NCI-H146 treated with DMSO at 0.1 percent for 48 hours (cell line): ENCODE measurements around the gene LCA5L.

Experiments used
- DNase-seq: peaks from one replicate; lab custom pipeline; 2025; ENCODE audit not compliant: unreplicated experiment; lab: John Stamatoyannopoulos, UW

LCA5L gene

DNA sequence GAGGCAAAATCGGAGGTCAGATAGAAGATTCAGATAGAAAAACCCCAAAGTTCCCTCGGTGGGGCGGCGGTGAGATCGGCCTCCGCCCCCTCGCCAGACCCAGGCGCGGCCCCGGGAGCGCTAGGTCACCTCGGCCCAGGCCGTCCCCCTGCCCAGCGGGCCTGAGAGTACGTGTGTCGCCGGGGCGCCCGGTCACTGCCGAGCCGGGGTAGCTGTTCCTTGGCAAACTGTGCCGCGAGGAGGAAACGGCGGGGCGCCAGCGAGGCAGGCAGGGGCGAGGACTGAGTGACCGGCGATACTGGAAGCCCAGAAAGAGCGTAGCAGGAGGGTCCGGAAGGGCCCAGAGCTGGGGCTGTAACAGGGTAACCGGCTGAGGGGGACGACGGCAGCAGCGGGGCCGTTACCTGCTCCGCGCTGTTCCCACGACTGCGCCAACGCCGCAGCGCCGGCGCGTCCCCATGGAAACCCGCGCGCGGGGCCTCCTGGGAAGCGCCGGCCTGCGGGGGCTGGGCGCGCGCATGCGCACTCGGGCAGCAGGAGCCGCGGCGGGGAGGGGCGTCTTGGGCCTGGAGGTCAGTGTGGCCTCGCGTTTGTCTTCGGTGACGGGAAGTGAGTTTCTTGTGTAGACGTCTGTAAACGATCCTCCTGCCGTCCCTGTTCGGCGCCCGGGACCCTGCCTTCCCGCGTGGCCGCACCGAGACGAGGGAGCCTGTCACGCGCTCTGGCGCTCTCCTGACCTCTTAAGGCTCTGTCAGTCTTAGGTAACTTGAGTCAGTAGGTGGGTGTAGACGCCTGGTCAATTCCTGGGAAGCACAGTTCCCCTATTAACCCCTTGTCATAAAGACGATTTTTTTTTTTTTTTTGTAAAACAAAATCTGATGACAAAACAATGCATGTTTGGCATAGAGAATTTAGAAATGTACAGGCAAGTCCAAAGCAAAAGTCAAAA lies at the start of gene LCA5L:
TSS of gene LCA5L (minus strand) at position 458 of the 949 bp plus-strand sequence. CDS start 17,285 bp downstream, outside the sequence.
- DNase-seq = peak; percentile 74

DNA sequence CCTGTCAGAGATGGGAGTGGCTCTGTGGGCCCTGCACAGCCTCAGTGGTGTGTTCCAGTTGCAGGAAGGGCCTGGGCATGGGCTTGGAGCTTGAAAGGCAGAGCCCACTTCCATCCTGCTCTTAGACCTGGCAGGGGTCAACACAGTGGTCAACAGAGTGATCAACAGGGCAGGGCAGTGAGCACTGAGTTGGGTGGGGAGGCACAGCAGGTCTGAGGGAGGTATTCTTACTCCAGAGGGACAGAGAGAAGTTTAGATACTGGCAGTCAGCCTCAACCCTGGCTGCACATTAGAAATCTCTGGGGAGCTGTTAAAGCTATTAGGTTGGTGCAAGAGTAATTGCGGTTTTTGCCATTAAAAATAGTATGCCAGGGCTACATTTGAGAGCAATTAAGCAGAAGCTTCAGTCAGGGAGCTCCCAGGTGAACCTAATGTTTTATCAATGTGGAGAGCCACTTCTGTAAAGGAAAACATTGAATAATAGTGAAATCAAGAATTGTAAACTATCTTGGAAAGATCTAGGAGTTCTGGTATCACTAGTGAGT lies 43.9 kb upstream of the LCA5L start:
- no peak for DNase-seq

DNA sequence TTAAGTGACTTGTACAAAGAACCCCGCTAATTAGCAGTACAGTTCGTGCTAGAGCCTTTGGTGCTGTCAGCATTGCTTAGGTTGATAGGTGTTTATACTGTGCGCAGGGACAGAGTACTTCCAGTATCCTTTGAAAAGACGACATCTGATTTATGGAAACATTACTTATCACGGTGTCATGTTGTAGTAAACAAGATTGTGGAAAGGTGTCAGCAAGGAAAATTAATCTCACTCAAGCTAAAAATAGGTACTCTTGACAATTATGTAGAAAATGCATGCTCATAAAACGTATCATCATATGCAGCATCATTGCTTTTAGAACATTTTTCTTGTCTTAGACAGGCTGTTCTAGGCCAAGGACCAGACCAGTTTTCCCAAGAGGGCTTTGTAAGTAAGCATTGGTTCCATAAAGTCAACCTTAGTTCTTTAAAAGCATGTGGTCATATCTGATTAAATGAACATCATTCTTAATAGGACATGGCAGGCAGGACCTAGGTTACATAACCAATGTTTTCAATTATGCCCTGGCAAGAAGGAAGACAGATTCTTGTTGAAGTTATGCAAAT lies 39.2 kb upstream of the LCA5L start:
- no peak for DNase-seq

GRCh38 chr21:39483917-39484316 lies 38.3 kb upstream of the LCA5L start:
- DNase-seq = no peak

GRCh38 chr21:39481886-39482285 lies 36.3 kb upstream of the LCA5L start:
- no peak for DNase-seq

- no peak for DNase-seq
Observed at GRCh38 chr21:39480271-39480670, 34.7 kb upstream of the LCA5L start.

DNA sequence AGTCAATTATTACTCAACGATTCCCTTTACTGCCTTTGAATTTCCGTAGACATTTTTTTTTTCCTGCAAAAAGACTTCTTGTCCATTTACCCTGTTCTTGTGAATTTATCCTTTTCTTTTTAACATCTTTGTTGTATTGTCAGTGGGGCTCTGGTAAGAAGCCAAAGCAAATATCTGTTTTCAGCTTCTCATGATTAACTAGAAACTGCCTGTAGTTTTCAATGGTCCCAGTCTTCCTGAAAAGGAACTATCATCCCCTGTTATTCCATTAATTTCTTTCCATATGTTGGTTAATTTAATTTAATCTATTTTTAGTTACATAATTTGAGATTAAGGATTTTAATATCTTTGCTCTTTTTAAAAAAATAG lies 34.2 kb upstream of the LCA5L start:
- DNase-seq = no peak

- no peak for DNase-seq
Observed at GRCh38 chr21:39479164-39479813, 33.7 kb upstream of the LCA5L start.

DNA sequence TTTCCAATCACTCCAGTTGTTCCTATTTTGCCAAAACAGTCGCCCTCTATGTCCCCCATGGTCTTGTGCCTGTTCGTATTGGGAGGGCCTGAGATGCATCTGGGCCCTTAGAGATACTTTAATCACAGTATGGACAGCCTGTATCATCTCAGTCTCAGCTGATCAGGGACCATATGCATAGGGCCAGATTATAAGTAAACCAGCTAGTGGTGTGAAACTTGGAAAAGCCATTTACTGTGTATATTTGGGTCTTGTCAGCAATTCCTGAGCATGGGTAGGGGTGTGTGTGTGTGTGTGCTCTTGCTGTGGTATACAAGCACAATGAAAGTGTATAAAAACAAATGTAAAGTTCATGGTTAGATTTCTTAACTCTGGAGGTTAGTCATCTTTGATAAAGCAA lies 29.0 kb upstream of the LCA5L start:
- DNase-seq = no peak

DNA sequence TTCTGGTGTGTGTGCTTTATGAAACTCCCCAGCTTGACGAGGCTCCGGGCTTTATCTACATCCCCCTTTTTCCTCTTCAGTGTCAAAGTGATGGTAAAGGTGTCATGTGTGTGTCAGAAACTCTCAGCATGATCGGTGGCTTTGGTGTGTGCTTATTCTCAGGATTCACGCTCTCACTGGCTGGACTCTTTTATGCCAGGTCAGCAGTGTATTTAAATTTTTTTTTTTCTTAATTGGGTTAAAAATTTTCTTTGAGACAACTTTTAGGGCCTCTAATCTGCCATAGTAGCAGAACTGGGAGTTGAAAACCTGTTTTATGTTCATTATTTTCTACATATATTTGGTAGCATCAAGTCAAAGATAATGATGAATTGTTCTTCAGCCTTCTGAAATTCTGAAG lies 27.2 kb upstream of the LCA5L start:
- no peak for DNase-seq

- DNase-seq = no peak
Observed at GRCh38 chr21:39471598-39471997, 26.0 kb upstream of the LCA5L start.

- DNase-seq = no peak
Observed at GRCh38 chr21:39468559-39468958, 23.0 kb upstream of the LCA5L start.

GRCh38 chr21:39467746-39468145 lies 22.2 kb upstream of the LCA5L start:
- no peak for DNase-seq

DNA sequence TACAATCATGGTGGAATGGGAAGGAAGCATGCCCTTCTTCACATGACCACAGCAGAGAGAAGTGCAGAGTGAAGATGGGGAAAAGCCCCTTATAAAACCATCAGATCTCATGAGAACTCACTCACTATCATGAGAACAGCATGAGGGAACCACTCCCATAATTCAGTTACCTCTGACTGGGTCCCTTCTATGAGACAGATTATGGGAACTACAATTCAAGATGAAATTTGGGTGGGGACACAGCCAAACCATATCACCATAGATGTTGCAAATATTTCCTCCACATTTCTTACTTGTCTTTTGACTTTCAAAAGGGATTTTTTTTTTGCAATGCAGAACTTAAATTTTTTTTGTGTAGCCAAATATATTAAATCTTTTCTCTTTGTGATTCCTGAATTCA lies 21.0 kb upstream of the LCA5L start:
- no peak for DNase-seq

- no peak for DNase-seq
Observed at GRCh38 chr21:39463308-39463707, 17.7 kb upstream of the LCA5L start.

DNA sequence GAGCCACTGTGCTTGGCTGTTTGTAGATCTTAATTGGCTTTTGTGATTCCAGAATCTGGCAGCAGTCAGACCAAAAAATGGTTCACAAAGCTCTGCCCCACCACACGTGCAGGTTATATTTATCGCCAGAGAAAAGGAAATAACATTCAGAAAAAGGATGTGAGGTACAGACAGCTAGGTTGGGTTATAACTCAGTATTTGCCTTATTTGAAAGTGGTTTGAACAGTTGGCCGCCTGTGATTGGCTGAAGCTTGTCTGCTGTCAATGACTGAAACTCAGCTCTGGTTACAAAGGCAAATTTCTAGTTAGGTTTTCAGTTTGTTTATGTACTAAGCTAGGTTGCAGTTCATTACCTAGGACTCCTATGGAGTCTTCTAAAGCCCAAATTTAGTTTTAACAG lies 15.8 kb upstream of the LCA5L start:
- no peak for DNase-seq

- no peak for DNase-seq
Observed at GRCh38 chr21:39456665-39457064, 11.1 kb upstream of the LCA5L start.

DNA sequence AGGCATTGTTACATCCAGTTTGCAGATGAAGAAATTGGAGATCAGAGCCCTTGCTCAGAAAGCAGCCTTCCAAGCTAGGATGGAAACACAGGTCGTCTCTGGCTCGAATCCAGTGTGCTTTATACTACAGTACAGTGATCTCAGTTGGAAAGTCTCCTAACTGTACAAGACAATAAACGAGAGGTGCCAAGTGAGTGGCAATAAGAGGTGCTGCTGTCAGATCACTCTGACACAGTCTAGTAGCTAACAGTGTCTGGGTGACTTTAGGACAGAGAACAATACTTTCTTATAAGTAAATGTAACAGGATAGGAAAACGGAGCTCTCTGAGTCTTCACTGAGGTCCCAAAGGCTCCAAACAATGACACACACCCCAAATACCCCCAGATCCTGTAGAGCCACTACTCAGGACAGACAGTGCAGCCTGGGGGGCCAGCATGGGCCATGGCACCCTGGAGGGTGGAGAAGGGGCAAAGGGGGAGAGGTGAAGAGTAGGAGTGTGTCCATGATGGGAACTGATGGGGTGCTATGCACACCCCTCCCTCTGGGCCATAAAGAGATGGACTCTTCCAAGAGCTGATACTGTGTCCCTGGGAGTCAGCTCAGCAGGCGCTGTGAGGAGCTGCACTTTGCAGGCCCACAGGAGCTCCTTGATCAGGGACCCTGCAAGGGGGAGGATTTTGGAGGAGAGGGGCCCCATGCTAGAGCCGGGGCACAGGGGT lies 9.5 kb upstream of the LCA5L start:
- DNase-seq = no peak

DNA sequence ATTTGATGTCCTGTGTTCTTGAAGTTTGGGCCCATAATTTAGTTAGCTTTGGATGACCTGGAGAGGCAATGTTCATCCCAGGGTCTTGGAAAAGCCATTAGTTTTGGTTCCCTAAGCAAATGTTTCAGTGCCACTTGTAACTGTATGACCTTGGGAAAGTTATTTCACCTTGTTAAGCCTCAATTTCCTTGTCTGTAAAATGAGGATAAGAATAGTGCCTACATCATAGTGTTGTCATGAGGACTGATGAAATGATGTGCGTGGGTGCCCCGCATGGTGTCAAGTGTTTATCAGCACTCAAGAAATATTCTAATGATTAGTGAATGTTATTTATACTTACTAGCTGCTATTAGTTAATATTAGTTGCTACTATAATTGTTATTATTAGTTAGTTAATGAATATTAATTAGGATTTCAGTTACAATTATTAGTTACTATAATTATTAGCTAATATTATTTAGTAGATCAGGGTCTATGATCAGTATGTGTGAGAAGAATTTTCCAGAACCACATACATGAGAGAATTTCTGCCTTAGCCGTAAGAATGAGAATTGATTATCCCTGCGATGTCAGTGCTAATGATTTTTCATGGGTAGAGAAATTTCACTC lies 8.1 kb upstream of the LCA5L start:
- no peak for DNase-seq

GRCh38 chr21:39452970-39453342 lies 7.4 kb upstream of the LCA5L start:
- no peak for DNase-seq
